ENCODE results near the gene ADAMTSL3. TPM values are rescaled to one million over a fixed set of nuclear protein-coding genes. Genes with fewer than 3 reads are reported as not detected.

ADAMTSL3 gene
- total and polyA plus RNA-seq, 4 donors, result 3.5 to 19.0 (median 8.0) TPM

DNA sequence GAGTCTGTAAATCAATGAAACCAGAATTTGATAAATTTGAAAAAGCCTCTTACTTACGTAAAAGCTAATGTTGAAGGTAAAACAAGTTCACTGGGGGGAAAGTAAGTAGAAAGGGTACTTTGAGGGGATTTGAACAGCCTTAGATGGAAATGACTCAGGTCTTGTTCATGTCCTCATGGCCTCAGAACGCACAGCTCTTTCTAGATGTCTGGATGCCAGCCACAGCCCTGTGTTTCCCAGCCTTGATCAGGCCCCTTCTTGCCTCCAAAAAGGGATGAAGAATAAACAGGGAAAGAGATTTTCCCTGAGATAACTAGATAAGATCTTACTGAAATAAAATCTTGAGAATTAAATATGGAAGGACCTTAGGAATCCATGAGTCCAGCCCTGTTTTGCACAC lies 344.6 kb downstream of the ADAMTSL3 start:
- WGBS, result 95% methylated on average over 2 of the region's 2 CpGs
- H3K27me3 ChIP-seq (ENCODE audit: control insufficient read depth in 4 of 4, insufficient read depth in 4 of 4, low read length in 3 of 4), result no peaks in the 10 kb centered on the region
- peaks cover 0 to 3% (median 0%) of the 10 kb centered on the region in 4 donors for H3K36me3 ChIP-seq (ENCODE audit: control insufficient read depth in 4 of 4, insufficient read depth in 3 of 4, low read depth in 1 of 4, low read length in 3 of 4)
- DNase-seq (ENCODE audit: low spot score), result no peak
- no peak overlapping the region for H3K9ac ChIP-seq (ENCODE audit: low read depth in 1 of 2, low read length in 2 of 2)
- no peak for TF ChIP-seq YY1 (IDR thresholded peaks at IDR 0.05)
- H3K9me3 ChIP-seq (ENCODE audit: control insufficient read depth in 4 of 4, low read length in 3 of 4), result no peaks in the 10 kb centered on the region
- H3K4me3 ChIP-seq (ENCODE audit: low read depth in 1 of 3, low read length in 3 of 3), result no peak overlapping the region
- H3K27ac ChIP-seq (ENCODE audit: low read depth in 1 of 2, low read length in 2 of 2), result no peak overlapping the region
- H3K4me1 ChIP-seq (ENCODE audit: control insufficient read depth in 4 of 4, insufficient read depth in 4 of 4, low read length in 3 of 4), result peaks cover 0 to 5% (median 1%) of the 10 kb centered on the region in 4 donors

DNA sequence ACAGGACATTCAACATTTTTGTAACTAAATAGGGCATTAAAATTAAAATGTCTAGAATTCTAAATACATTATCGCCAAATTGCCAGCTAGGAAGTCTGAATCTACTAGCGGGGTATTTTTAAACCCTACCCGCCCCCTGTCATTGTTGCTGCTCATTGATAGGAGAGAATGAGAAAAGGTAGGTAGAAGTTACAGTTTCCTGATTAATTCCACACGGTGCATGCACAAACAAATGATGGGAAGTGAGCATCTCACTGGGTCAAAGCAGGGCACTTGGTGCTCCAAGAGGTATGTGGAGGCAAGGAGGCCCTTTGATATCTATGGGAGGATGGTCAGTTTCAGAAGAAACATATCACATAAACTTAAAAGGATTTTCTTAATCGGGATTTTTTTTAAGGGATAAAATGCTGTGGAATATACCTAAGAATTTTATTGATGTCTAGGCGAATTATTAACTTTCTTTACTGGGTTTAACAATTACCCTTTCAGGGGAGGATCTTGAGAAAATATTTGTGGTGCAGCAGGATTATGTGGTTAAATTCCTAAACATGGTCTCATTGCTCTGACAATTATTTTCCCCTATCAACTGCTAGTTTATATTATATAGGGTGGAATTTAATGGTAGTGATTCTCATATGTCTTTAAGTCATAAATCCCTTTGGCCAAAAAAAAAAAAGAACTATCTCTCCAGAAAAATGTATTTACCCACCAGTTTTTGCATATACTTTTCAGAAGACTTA lies 345.6 kb downstream of the ADAMTSL3 start:
- no peak overlapping the region for H3K9ac ChIP-seq (ENCODE audit: low read depth in 1 of 2, low read length in 2 of 2)
- no peak for DNase-seq (ENCODE audit: low spot score)
- no peaks in the 10 kb centered on the region for H3K36me3 ChIP-seq (ENCODE audit: control insufficient read depth in 4 of 4, insufficient read depth in 3 of 4, low read depth in 1 of 4, low read length in 3 of 4)
- WGBS, result 72% methylated on average over 6 of the region's 6 CpGs
- H3K27ac ChIP-seq (ENCODE audit: low read depth in 1 of 2, low read length in 2 of 2), result no peak overlapping the region
- H3K27me3 ChIP-seq (ENCODE audit: control insufficient read depth in 4 of 4, insufficient read depth in 4 of 4, low read length in 3 of 4), result no peaks in the 10 kb centered on the region
- H3K4me1 ChIP-seq (ENCODE audit: control insufficient read depth in 4 of 4, insufficient read depth in 4 of 4, low read length in 3 of 4), result peaks cover 0 to 5% (median 1%) of the 10 kb centered on the region in 4 donors
- H3K4me3 ChIP-seq (ENCODE audit: low read depth in 1 of 3, low read length in 3 of 3), result no peak overlapping the region
- TF ChIP-seq SP1 (IDR thresholded peaks at IDR 0.05), result no peak
- TF ChIP-seq, protein P1, sequence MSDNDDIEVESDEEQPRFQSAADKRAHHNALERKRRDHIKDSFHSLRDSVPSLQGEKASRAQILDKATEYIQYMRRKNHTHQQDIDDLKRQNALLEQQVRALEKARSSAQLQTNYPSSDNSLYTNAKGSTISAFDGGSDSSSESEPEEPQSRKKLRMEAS (IDR thresholded peaks at IDR 0.05), result no peak
- TF ChIP-seq, protein P2, sequence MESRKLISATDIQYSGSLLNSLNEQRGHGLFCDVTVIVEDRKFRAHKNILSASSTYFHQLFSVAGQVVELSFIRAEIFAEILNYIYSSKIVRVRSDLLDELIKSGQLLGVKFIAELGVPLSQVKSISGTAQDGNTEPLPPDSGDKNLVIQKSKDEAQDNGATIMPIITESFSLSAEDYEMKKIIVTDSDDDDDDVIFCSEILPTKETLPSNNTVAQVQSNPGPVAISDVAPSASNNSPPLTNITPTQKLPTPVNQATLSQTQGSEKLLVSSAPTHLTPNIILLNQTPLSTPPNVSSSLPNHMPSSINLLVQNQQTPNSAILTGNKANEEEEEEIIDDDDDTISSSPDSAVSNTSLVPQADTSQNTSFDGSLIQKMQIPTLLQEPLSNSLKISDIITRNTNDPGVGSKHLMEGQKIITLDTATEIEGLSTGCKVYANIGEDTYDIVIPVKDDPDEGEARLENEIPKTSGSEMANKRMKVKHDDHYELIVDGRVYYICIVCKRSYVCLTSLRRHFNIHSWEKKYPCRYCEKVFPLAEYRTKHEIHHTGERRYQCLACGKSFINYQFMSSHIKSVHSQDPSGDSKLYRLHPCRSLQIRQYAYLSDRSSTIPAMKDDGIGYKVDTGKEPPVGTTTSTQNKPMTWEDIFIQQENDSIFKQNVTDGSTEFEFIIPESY (IDR thresholded peaks at IDR 0.05), result no peak
- no peak for TF ChIP-seq YY1 (IDR thresholded peaks at IDR 0.05)
- no peak for TF ChIP-seq JUND (IDR thresholded peaks at IDR 0.05)
- no peak for TF ChIP-seq RAD21 (IDR thresholded peaks at IDR 0.05)
- TF ChIP-seq FOXA1 (IDR thresholded peaks at IDR 0.05), result no peak
- no peak for TF ChIP-seq HNF4A (conservative IDR thresholded peaks at IDR 0.05)
- no peak for TF ChIP-seq RXRA (IDR thresholded peaks at IDR 0.05)
- no peak for TF ChIP-seq NR2F2 (IDR thresholded peaks at IDR 0.05)
- no peak for TF ChIP-seq HNF4G (IDR thresholded peaks at IDR 0.05)
- no peaks in the 10 kb centered on the region for H3K9me3 ChIP-seq (ENCODE audit: control insufficient read depth in 4 of 4, low read length in 3 of 4)

DNA sequence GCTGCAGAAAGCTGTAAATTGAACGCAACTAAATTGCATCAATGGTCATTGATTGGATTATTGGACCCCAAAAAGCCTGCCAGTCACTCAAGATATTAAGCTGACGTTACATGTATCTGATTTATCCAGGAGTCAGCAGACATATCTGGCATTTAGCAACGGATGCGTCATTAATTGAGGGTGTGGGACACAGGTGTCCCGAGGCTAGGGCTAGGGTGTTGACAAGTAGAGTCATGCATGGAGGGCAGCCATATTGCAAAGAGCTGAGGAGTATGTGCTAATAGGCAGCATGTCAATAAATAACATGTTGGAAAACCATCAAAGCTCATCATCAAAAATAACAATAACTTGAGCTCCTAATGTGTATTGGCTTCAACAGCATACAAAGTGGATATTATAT lies 347.1 kb downstream of the ADAMTSL3 start:
- Histone ChIP-seq H3K4me3 (ENCODE audit: low read depth in 1 of 3, low read length in 3 of 3) (no peak overlapping the region), H3K4me1 (ENCODE audit: control insufficient read depth in 4 of 4, insufficient read depth in 4 of 4, low read length in 3 of 4) (peaks cover 0 to 5% (median 1%) of the 10 kb centered on the region in 4 donors), H3K9me3 (ENCODE audit: control insufficient read depth in 4 of 4, low read length in 3 of 4) (no peaks in the 10 kb centered on the region), H3K27me3 (ENCODE audit: control insufficient read depth in 4 of 4, insufficient read depth in 4 of 4, low read length in 3 of 4) (no peaks in the 10 kb centered on the region), H3K27ac (ENCODE audit: low read depth in 1 of 2, low read length in 2 of 2) (no peak overlapping the region), H3K36me3 (ENCODE audit: control insufficient read depth in 4 of 4, insufficient read depth in 3 of 4, low read depth in 1 of 4, low read length in 3 of 4) (no peaks in the 10 kb centered on the region), H3K9ac (ENCODE audit: low read depth in 1 of 2, low read length in 2 of 2) (no peak overlapping the region)
- no peak for DNase-seq (ENCODE audit: low spot score)
- 94% methylated on average over 5 of the region's 5 CpGs for WGBS
- TF ChIP-seq HNF4A (conservative IDR thresholded peaks at IDR 0.05) (no peak), NR2F2 (IDR thresholded peaks at IDR 0.05) (no peak), GABPA (IDR thresholded peaks at IDR 0.05 in 1 of 2, conservative IDR thresholded peaks at IDR 0.05 in 1 of 2) (no peak), RAD21 (IDR thresholded peaks at IDR 0.05) (no peak), HNF4G (IDR thresholded peaks at IDR 0.05) (no peak), FOXA1 (IDR thresholded peaks at IDR 0.05) (no peak), JUND (IDR thresholded peaks at IDR 0.05) (no peak), TAF1 (conservative IDR thresholded peaks at IDR 0.05) (no peak), RXRA (IDR thresholded peaks at IDR 0.05) (no peak), EGR1 (IDR thresholded peaks at IDR 0.05; ENCODE audit: low read depth in 2 of 2) (no peak), SP1 (IDR thresholded peaks at IDR 0.05) (no peak)
- TF ChIP-seq, protein P2 (IDR thresholded peaks at IDR 0.05), result no peak
- TF ChIP-seq, protein P3, sequence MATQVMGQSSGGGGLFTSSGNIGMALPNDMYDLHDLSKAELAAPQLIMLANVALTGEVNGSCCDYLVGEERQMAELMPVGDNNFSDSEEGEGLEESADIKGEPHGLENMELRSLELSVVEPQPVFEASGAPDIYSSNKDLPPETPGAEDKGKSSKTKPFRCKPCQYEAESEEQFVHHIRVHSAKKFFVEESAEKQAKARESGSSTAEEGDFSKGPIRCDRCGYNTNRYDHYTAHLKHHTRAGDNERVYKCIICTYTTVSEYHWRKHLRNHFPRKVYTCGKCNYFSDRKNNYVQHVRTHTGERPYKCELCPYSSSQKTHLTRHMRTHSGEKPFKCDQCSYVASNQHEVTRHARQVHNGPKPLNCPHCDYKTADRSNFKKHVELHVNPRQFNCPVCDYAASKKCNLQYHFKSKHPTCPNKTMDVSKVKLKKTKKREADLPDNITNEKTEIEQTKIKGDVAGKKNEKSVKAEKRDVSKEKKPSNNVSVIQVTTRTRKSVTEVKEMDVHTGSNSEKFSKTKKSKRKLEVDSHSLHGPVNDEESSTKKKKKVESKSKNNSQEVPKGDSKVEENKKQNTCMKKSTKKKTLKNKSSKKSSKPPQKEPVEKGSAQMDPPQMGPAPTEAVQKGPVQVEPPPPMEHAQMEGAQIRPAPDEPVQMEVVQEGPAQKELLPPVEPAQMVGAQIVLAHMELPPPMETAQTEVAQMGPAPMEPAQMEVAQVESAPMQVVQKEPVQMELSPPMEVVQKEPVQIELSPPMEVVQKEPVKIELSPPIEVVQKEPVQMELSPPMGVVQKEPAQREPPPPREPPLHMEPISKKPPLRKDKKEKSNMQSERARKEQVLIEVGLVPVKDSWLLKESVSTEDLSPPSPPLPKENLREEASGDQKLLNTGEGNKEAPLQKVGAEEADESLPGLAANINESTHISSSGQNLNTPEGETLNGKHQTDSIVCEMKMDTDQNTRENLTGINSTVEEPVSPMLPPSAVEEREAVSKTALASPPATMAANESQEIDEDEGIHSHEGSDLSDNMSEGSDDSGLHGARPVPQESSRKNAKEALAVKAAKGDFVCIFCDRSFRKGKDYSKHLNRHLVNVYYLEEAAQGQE (IDR thresholded peaks at IDR 0.05), result no peak
- TF ChIP-seq, protein P4, sequence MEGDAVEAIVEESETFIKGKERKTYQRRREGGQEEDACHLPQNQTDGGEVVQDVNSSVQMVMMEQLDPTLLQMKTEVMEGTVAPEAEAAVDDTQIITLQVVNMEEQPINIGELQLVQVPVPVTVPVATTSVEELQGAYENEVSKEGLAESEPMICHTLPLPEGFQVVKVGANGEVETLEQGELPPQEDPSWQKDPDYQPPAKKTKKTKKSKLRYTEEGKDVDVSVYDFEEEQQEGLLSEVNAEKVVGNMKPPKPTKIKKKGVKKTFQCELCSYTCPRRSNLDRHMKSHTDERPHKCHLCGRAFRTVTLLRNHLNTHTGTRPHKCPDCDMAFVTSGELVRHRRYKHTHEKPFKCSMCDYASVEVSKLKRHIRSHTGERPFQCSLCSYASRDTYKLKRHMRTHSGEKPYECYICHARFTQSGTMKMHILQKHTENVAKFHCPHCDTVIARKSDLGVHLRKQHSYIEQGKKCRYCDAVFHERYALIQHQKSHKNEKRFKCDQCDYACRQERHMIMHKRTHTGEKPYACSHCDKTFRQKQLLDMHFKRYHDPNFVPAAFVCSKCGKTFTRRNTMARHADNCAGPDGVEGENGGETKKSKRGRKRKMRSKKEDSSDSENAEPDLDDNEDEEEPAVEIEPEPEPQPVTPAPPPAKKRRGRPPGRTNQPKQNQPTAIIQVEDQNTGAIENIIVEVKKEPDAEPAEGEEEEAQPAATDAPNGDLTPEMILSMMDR (IDR thresholded peaks at IDR 0.05; ENCODE audit: low read depth, low read length, missing input control), result no peak
- TF ChIP-seq, protein P5, sequence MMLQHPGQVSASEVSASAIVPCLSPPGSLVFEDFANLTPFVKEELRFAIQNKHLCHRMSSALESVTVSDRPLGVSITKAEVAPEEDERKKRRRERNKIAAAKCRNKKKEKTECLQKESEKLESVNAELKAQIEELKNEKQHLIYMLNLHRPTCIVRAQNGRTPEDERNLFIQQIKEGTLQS (IDR thresholded peaks at IDR 0.05), result no peak
